Measurements from ENCODE around the gene EPC2.
A peak's percentile ranks its signal among the peaks of the same experiment; 100 is the strongest.

EPC2 gene

DNA sequence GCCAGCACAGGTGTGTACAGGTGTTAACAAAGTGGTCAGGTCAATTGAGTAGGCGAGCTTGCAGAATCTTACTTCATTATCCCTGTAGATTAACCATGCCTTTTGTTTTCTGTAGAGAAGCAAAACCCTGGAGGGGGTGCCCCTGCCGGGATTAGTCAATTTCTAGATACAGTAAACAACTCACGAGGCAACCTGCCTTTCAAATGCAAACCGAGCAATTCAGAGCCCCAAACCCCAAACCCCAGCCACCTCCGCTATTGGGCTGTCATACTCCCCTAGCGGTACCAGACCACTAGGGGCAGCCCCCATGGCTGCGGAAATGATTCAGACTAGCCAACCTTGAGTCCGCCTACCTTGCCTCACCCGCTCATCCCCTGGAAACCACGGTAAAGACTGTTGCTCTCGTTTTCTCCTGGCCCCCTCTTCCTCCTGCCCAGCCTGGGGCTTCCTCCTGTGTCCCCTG, 169.1 kb downstream of the EPC2 start:
- H3K4me1 Mint-ChIP-seq, result peaks cover 34% of the 10 kb centered on the region
- TF ChIP-seq, protein P1, sequence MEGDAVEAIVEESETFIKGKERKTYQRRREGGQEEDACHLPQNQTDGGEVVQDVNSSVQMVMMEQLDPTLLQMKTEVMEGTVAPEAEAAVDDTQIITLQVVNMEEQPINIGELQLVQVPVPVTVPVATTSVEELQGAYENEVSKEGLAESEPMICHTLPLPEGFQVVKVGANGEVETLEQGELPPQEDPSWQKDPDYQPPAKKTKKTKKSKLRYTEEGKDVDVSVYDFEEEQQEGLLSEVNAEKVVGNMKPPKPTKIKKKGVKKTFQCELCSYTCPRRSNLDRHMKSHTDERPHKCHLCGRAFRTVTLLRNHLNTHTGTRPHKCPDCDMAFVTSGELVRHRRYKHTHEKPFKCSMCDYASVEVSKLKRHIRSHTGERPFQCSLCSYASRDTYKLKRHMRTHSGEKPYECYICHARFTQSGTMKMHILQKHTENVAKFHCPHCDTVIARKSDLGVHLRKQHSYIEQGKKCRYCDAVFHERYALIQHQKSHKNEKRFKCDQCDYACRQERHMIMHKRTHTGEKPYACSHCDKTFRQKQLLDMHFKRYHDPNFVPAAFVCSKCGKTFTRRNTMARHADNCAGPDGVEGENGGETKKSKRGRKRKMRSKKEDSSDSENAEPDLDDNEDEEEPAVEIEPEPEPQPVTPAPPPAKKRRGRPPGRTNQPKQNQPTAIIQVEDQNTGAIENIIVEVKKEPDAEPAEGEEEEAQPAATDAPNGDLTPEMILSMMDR (IDR thresholded peaks at IDR 0.05; ENCODE audit: unreplicated experiment in 3 of 3), result no peak
- H3K4me3 Mint-ChIP-seq, result no peak overlapping the region
- peaks cover 7% of the 10 kb centered on the region for H3K27me3 Mint-ChIP-seq (ENCODE audit: low read depth)
- no peaks in the 10 kb centered on the region for H3K36me3 Mint-ChIP-seq (ENCODE audit: low read depth)
- no peaks in the 10 kb centered on the region for H3K9me3 Mint-ChIP-seq
- H3K27ac Mint-ChIP-seq, result peak overlapping the region in 2 of 3 experiments; percentile 48 to 89

DNA sequence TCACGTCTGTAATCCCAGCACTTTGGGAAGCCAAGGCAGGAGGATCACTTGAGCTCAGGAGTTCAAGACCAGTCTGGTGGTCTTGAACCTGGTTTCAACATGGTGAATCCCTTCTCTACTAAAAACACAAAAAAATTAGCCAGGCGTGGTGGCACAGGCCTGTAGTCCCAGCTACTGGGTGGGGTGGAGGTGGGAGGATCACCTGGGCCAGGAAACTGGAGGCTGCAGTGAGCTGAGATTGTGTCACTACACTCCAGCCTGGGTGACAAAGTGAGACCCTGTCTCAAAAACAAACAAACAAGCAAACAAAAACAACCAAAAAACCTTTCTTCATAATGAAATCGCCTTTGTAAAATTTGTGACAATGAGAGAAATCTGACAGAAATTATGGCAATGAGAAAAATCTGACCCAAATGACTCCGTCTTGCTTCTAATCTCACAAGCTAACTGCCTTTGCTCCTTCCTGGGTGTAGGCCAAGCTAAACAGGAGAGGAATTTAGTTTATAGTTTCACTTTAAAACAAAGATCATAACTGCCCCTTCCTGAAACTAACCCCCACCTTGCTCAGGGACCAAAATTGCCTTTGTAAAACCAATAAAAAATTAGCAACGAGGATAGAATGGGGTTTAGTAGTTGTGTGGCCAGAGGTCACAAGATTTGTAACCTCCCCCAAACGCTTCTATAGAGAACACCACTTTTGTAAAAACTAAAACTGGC, 169.8 kb downstream of the EPC2 start:
- peak overlapping the region; percentile 48 to 89 (median 81) for H3K27ac Mint-ChIP-seq
- no peak overlapping the region for H3K4me3 Mint-ChIP-seq
- no peaks in the 10 kb centered on the region for H3K9me3 Mint-ChIP-seq
- TF ChIP-seq, protein P1 (IDR thresholded peaks at IDR 0.05; ENCODE audit: unreplicated experiment in 3 of 3), result no peak
- H3K4me1 Mint-ChIP-seq, result peaks cover 38% of the 10 kb centered on the region
- H3K36me3 Mint-ChIP-seq (ENCODE audit: low read depth), result no peaks in the 10 kb centered on the region
- H3K27me3 Mint-ChIP-seq (ENCODE audit: low read depth), result peaks cover 7% of the 10 kb centered on the region

DNA sequence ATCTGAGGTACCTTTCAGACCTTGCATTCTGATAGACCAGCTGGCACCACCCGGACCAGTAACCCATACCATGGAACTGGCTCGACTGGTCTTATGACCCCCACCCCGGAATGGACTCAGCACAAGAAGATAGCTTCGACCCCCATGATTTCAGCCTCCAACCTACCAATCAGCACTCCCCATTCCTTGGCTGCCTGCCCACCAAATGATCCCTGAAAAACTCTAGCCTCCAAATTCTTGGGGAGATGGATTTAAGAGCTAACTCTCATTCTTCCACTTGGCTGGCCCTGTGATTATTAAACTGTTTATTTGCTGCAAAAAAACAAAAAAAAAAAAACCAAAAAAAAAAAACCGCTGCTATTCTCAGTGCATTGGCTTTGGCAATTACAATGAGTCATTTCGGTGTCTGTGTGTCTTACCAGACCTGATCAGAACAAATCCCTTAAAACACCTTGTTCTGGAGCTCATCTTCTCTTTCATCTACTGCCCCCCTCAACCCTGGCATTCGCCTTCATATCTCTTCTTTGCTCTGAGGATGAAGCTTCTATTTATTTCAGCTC, 170.4 kb downstream of the EPC2 start:
- Mint-ChIP-seq H3K27me3 (ENCODE audit: low read depth) (peaks cover 7% of the 10 kb centered on the region), H3K36me3 (ENCODE audit: low read depth) (no peaks in the 10 kb centered on the region), H3K27ac (peak overlapping the region; percentile 48 to 89 (median 81)), H3K4me3 (no peak overlapping the region), H3K9me3 (no peaks in the 10 kb centered on the region), H3K4me1 (peaks cover 41% of the 10 kb centered on the region)
- TF ChIP-seq, protein P1 (IDR thresholded peaks at IDR 0.05; ENCODE audit: unreplicated experiment in 3 of 3), result no peak

DNA sequence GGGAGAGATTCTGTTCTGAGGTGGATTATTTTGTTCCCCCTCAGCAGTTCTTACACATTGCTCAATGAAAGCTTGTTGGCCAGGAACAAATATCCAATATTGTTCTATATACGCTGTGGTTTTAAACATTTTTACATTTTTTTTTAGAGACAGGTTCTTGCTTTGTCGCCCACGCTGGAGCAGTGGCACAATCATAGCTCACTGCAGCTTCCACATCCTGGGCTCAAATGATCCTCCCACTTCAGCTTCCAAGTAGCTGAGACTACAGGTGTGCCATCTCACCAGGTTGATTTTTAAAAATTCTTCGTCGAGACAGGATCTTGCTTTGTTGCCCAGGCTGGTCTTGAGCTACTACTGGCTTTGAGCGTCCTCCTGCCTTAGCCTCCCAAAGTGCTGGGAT, 171.6 kb downstream of the EPC2 start:
- peaks cover 47% of the 10 kb centered on the region for H3K4me1 Mint-ChIP-seq
- H3K36me3 Mint-ChIP-seq (ENCODE audit: low read depth), result no peaks in the 10 kb centered on the region
- no peaks in the 10 kb centered on the region for H3K9me3 Mint-ChIP-seq
- TF ChIP-seq, protein P1 (IDR thresholded peaks at IDR 0.05; ENCODE audit: unreplicated experiment in 3 of 3), result no peak
- H3K27me3 Mint-ChIP-seq (ENCODE audit: low read depth), result peaks cover 7% of the 10 kb centered on the region
- H3K4me3 Mint-ChIP-seq, result no peak overlapping the region
- H3K27ac Mint-ChIP-seq, result peak overlapping the region in 1 of 3 experiments; percentile 42

DNA sequence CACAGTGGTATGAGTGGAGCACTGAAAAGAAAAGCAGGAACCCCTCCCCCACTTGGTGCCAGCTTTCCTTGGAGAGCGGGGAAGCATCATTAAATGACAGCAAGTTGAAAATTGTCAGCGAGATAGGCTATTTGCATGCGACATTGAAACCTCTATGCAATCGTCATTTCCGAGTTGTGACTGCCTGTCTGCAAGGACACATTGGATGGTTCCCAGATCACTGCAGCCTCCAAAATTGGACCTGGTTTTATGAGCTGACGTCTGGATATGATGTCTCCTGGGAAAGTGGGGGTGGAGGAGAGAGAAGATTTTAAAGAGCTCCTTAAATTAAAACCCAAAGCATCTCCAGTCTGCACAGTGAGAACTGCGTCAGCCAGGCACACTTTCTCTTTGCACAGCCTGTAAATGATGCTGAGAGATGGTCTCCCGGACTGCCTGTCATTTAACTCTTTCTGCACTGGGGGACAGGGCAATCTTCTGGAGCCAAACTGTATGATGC, 172.7 kb downstream of the EPC2 start:
- TF ChIP-seq, protein P1 (IDR thresholded peaks at IDR 0.05; ENCODE audit: unreplicated experiment in 3 of 3), result no peak
- no peaks in the 10 kb centered on the region for H3K9me3 Mint-ChIP-seq
- H3K27ac Mint-ChIP-seq, result peak overlapping the region in 2 of 3 experiments; percentile 10 to 72
- no peaks in the 10 kb centered on the region for H3K27me3 Mint-ChIP-seq (ENCODE audit: low read depth)
- H3K4me3 Mint-ChIP-seq, result peak overlapping the region; percentile 20 to 47 (median 39)
- H3K36me3 Mint-ChIP-seq (ENCODE audit: low read depth), result no peaks in the 10 kb centered on the region
- peaks cover 45% of the 10 kb centered on the region for H3K4me1 Mint-ChIP-seq

Measured in nephron (organoid).